Measurements from ENCODE around the gene TERT. TPM values are rescaled to one million over a fixed set of nuclear protein-coding genes. Genes with fewer than 3 reads are reported as not detected.

TERT gene
- total and polyA plus RNA-seq, 2 of the 8 experiments (the other 6 are each of a cell fraction or from before 2014, with no cell fraction given), result 13.1 to 23.1 TPM

GRCh38 chr5:1319436-1320256 lies 24.8 kb upstream of the TERT start (continued):
- TF ChIP-seq CHD7 (IDR thresholded peaks at IDR 0.05; ENCODE audit: insufficient replicate concordance, low read length) (no peak), KDM4A (IDR thresholded peaks at IDR 0.05; ENCODE audit: low read depth, low read length, severe bottlenecking) (no peak), CHD1 (IDR thresholded peaks at IDR 0.05; ENCODE audit: low read depth, low read length) (no peak), BRCA1 (IDR thresholded peaks at IDR 0.05; ENCODE audit: low read depth, low read length) (no peak), POLR2A (IDR thresholded peaks at IDR 0.05; ENCODE audit: control extremely low read depth in 1 of 2, low read depth in 2 of 2, low read length in 2 of 2) (no peak), EGR1 (IDR thresholded peaks at IDR 0.05; ENCODE audit: borderline replicate concordance, low read depth, low read length) (no peak), CBX5 (IDR thresholded peaks at IDR 0.05; ENCODE audit: low read depth, low read length) (no peak), ATF3 (IDR thresholded peaks at IDR 0.05; ENCODE audit: insufficient read depth, low read depth, low read length) (no peak), SIN3A (conservative IDR thresholded peaks at IDR 0.05 in 1 of 2, IDR thresholded peaks at IDR 0.05 in 1 of 2; ENCODE audit: low read depth in 1 of 2, low read length in 2 of 2) (no peak), BCL11A (IDR thresholded peaks at IDR 0.05; ENCODE audit: low read depth in 2 of 2, low read length in 2 of 2) (no peak)
